ENCODE data around the gene CT45A7.
"Not testable (repeated sequence)": the region's sequence is repeated elsewhere in the genome, so short reads cannot be mapped to it uniquely, and the experiment has no call there.

Gene CT45A7, protein sequence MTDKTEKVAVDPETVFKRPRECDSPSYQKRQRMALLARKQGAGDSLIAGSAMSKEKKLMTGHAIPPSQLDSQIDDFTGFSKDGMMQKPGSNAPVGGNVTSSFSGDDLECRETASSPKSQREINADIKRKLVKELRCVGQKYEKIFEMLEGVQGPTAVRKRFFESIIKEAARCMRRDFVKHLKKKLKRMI
- 0 reads per million in 4 experiments for total RNA-seq

GRCh38 chrX:135837180-135837579 lies at the start of gene CT45A7:
TSS of gene CT45A7 (minus strand) at chrX:135837280. CDS start at chrX:135833533, 3,747 bp downstream.
- DNase-seq, result not testable (repeated sequence)

DNA sequence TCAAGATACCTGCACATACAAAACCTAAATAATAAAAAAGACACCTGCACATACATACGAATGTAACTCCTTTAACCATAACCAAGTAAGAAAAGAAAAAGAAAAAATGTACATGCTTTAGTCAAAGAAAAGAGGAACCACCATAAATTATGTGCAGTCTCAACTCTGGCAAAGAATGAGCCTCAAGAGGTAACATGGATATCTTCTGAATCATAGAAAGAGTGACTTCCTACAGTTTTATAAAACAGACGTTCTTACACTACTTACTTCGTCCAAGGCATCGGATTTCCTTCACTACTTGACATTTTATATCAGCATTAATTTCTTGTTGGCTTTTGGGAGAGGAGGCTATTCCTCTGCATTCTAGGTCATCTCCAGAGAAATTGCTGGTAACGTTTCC lies 45.7 kb upstream of the CT45A7 start:
- not testable (repeated sequence) for DNase-seq

DNA sequence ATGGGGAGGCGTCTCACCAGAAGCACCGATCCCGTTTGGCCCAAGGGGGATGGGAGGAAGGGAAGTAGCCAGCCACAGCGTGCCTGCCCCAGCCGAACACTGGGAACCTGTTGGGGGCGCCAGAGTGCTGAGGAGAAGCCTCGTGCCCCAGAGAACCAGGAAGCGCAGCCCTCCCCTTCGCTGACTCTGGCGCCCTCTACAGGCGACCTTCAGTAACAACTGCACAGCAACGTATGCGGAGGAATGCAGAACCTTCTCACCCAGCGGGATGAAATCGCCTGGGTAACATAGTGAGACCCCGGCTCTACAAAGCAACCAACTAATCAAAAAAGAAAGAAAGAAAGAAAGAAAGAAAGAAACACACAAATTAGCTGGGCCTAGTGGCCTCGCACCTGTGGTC lies 34.6 kb upstream of the CT45A7 start, which contains the start of gene CT45A9:
TSS of gene CT45A9 (minus strand) at position 101 of the 400 bp plus-strand sequence. CDS start 3,751 bp downstream, outside the sequence.
- DNase-seq, result not testable (repeated sequence)

DNA sequence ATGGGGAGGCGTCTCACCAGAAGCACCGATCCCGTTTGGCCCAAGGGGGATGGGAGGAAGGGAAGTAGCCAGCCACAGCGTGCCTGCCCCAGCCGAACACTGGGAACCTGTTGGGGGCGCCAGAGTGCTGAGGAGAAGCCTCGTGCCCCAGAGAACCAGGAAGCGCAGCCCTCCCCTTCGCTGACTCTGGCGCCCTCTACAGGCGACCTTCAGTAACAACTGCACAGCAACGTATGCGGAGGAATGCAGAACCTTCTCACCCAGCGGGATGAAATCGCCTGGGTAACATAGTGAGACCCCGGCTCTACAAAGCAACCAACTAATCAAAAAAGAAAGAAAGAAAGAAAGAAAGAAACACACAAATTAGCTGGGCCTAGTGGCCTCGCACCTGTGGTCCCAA lies 17.4 kb upstream of the CT45A7 start, which contains the start of gene CT45A8:
TSS of gene CT45A8 (minus strand) at position 101 of the 400 bp plus-strand sequence. CDS start 3,755 bp downstream, outside the sequence.
- DNase-seq, result not testable (repeated sequence)

- DNase-seq, result not testable (repeated sequence)
Observed at GRCh38 chrX:135819912-135820311, 17.2 kb downstream of the CT45A7 start, which contains the start of gene CT45A2. TSS of gene CT45A2 (minus strand) at chrX:135820012. CDS start at chrX:135816265, 3,747 bp downstream.

DNA sequence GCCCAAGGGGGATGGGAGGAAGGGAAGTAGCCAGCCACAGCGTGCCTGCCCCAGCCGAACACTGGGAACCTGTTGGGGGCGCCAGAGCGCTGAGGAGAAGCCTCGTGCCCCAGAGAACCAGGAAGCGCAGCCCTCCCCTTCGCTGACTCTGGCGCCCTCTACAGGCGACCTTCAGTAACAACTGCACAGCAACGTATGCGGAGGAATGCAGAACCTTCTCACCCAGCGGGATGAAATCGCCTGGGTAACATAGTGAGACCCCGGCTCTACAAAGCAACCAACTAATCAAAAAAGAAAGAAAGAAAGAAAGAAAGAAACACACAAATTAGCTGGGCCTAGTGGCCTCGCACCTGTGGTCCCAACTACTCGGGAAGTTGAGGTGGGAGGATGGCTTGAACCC lies 34.4 kb downstream of the CT45A7 start, which contains the start of gene CT45A6:
TSS of gene CT45A6 (minus strand) at position 101 of the 400 bp plus-strand sequence. CDS start 3,794 bp downstream, outside the sequence.
- DNase-seq, result not testable (repeated sequence)

- DNase-seq, result not testable (repeated sequence)
Observed at GRCh38 chrX:135785403-135785802, 51.7 kb downstream of the CT45A7 start, which contains the start of gene CT45A5. TSS of gene CT45A5 (minus strand) at chrX:135785503. CDS start at chrX:135781729, 3,774 bp downstream.

All from effector CD8-positive, alpha-beta T cell (primary cell).